Keratinocyte (primary cell): ENCODE results near the gene WDR7. TPM values are rescaled to one million over a fixed set of nuclear protein-coding genes. Genes with fewer than 3 reads are reported as not detected.

Source experiments
- DNase-seq: peaks from one replicate; pipeline ENCODE4 v3.0.0-alpha.2; 2011; ENCODE audit warnings: low read depth, missing footprints, low spot score
- FAIRE-seq: peaks from 2 replicates; lab custom pipeline; 2011; peaks lifted over from hg19 to GRCh38; lab: Jason Lieb, UNC
- H2AFZ ChIP-seq: 2 replicates; pipeline ENCODE4 v1.6.0; 2012; ENCODE audit warnings: low read length, control low read depth, inconsistent platforms; ENCODE audit not compliant: control insufficient read depth
- H3K27ac ChIP-seq: 2 replicates; pipeline ENCODE4 v1.5.1; 2011; ENCODE audit warnings: low read length; ENCODE audit not compliant: control insufficient read depth, insufficient read depth
- H3K27me3 ChIP-seq: 3 replicates; pipeline ENCODE4 v1.6.0; 2011; ENCODE audit warnings: low read length; ENCODE audit not compliant: control insufficient read depth, insufficient read depth; ENCODE audit errors: extremely low read depth
- H3K36me3 ChIP-seq, 2 experiments: 2 replicates in 1 of 2; 3 replicates in 1 of 2; pipeline ENCODE4 v1.5.1; 2011; ENCODE audit warnings: low read length in 2 of 2, mild to moderate bottlenecking in 1 of 2; ENCODE audit not compliant: control insufficient read depth in 2 of 2, insufficient read depth in 2 of 2; ENCODE audit errors: extremely low read depth in 1 of 2
- H3K4me1 ChIP-seq: 3 replicates; pipeline ENCODE4 v1.5.1; 2011; ENCODE audit warnings: low read length; ENCODE audit not compliant: control insufficient read depth, insufficient read depth; ENCODE audit errors: extremely low read depth
- H3K4me2 ChIP-seq: 3 replicates; pipeline ENCODE4 v1.6.0; 2011; ENCODE audit warnings: low read depth, low read length; ENCODE audit not compliant: control insufficient read depth, insufficient read depth; ENCODE audit errors: extremely low read depth
- H3K4me3 ChIP-seq, 3 experiments: fragments of 200-600 bp in 1 of 3; sonication (generic) in 1 of 3; 2 replicates in 2 of 3; 3 replicates in 1 of 3; pipeline ENCODE4 v1.5.1; 2011 to 2016; ENCODE audit warnings: low read length in 3 of 3, mild to moderate bottlenecking in 3 of 3, control low read depth in 2 of 3, inconsistent platforms in 1 of 3, low read depth in 1 of 3, mixed read lengths in 1 of 3, mixed run types in 1 of 3, moderate library complexity in 1 of 3; ENCODE audit not compliant: control insufficient read depth in 2 of 3, insufficient read depth in 2 of 3; ENCODE audit errors: extremely low read depth in 1 of 3
- H3K79me2 ChIP-seq: 2 replicates; pipeline ENCODE4 v1.6.0; 2012; ENCODE audit warnings: low read length; ENCODE audit not compliant: control insufficient read depth, insufficient read depth
- H3K9ac ChIP-seq: 3 replicates; pipeline ENCODE4 v1.6.0; 2011; ENCODE audit warnings: low read length; ENCODE audit not compliant: control insufficient read depth, insufficient read depth; ENCODE audit errors: extremely low read depth
- H3K9me1 ChIP-seq: 3 replicates; pipeline ENCODE4 v1.6.0; 2011; ENCODE audit warnings: low read length; ENCODE audit not compliant: control insufficient read depth, insufficient read depth; ENCODE audit errors: extremely low read depth
- H3K9me3 ChIP-seq: 2 replicates; pipeline ENCODE4 v1.5.1; 2012; ENCODE audit warnings: low read depth, low read length; ENCODE audit not compliant: control insufficient read depth
- H4K20me1 ChIP-seq: 3 replicates; pipeline ENCODE4 v1.6.0; 2011; ENCODE audit warnings: low read length; ENCODE audit not compliant: control insufficient read depth, insufficient read depth; ENCODE audit errors: extremely low read depth
- CTCF ChIP-seq, 3 experiments: IDR thresholded peaks in 1 of 3; conservative IDR thresholded peaks in 1 of 3; optimal IDR thresholded peaks in 1 of 3; 2 replicates in 2 of 3; 3 replicates in 1 of 3; pipeline versions ENCODE3 to v1.5.1; 2011; ENCODE audit warnings: low read length in 3 of 3, mild to moderate bottlenecking in 3 of 3, moderate library complexity in 2 of 3, control low read depth in 1 of 3, inconsistent platforms in 1 of 3; ENCODE audit not compliant: insufficient read depth in 2 of 3; ENCODE audit errors: extremely low read depth in 1 of 3
- EZH2 ChIP-seq: IDR thresholded peaks from one replicate; pipeline ENCODE4 v1.6.1; 2012; ENCODE audit warnings: inconsistent platforms, mild to moderate bottlenecking, low read length, moderate library complexity
- dilution Hi-C: fragments of 300-500 bp; cut with MboI; formaldehyde crosslinking; loops from one replicate; pipeline ENCODE4 v1.7.0; 2020; ENCODE audit warnings: low sequenced_read_pairs; ENCODE audit not compliant: extremely low pct_ligation_motif_present
- polyA plus RNA-seq, 5 experiments: library from polyadenylated mRNA; depleted of rRNA in 3 of 5; stranded (reverse) in 3 of 5; stranded (forward) in 1 of 5; unstranded in 1 of 5; fragments of >200 nt; gene quantifications; 1 replicate in 1 of 5; 2 replicates in 3 of 5; 3 replicates in 1 of 5; pipeline versions ENCODE4 v1.2.1 to v1.2.3, GENCODE V29; 2011 to 2012; ENCODE audit warnings: missing spikeins in 2 of 5, low read depth in 1 of 5, low replicate concordance in 1 of 5

WDR7 gene
- polyA plus RNA-seq, 1 donor (not counting 4 experiments of a cell fraction or from before 2014, with no cell fraction given), result 6.9 TPM

- no peak overlapping the region for H3K4me2 ChIP-seq
- H3K27ac ChIP-seq, result no peak overlapping the region
- no peak for TF ChIP-seq CTCF (optimal IDR thresholded peaks at IDR 0.05 in 1 of 3, IDR thresholded peaks at IDR 0.05 in 1 of 3, conservative IDR thresholded peaks at IDR 0.05 in 1 of 3; ENCODE audit: extremely low read depth in 1 of 3, insufficient read depth in 2 of 3, low read length in 3 of 3)
- TF ChIP-seq EZH2, result no peak
- no peaks in the 10 kb centered on the region for H3K79me2 ChIP-seq
- no peak overlapping the region for H2AFZ ChIP-seq
- H3K9me3 ChIP-seq, result no peaks in the 10 kb centered on the region
- no peaks in the 10 kb centered on the region for H3K36me3 ChIP-seq
- dilution Hi-C loops, result no loop called here
- no peak overlapping the region for H3K4me3 ChIP-seq
- H3K27me3 ChIP-seq, result no peaks in the 10 kb centered on the region
- no peak for DNase-seq
- no peaks in the 10 kb centered on the region for H4K20me1 ChIP-seq
- no peaks in the 10 kb centered on the region for H3K9me1 ChIP-seq
- no peaks in the 10 kb centered on the region for H3K4me1 ChIP-seq
- no peak overlapping the region for H3K9ac ChIP-seq
- FAIRE-seq, result no peak
These were observed 202.8 kb downstream of the WDR7 start for GRCh38 chr18:56853961-56854360.

- H3K27me3 ChIP-seq, result no peaks in the 10 kb centered on the region
- H3K27ac ChIP-seq, result no peak overlapping the region
- H2AFZ ChIP-seq, result no peak overlapping the region
- H3K79me2 ChIP-seq, result no peaks in the 10 kb centered on the region
- no peak overlapping the region for H3K4me3 ChIP-seq
- FAIRE-seq (no peak), DNase-seq (no peak)
- H3K9ac ChIP-seq, result no peak overlapping the region
- H3K36me3 ChIP-seq, result no peaks in the 10 kb centered on the region
- no peaks in the 10 kb centered on the region for H4K20me1 ChIP-seq
- no peaks in the 10 kb centered on the region for H3K4me1 ChIP-seq
- dilution Hi-C loops, result no loop called here
- no peak overlapping the region for H3K4me2 ChIP-seq
- H3K9me3 ChIP-seq, result no peaks in the 10 kb centered on the region
- TF ChIP-seq CTCF (optimal IDR thresholded peaks at IDR 0.05 in 1 of 3, IDR thresholded peaks at IDR 0.05 in 1 of 3, conservative IDR thresholded peaks at IDR 0.05 in 1 of 3; ENCODE audit: extremely low read depth in 1 of 3, insufficient read depth in 2 of 3, low read length in 3 of 3) (no peak), EZH2 (no peak)
- H3K9me1 ChIP-seq, result no peaks in the 10 kb centered on the region
These were observed 210.1 kb downstream of the WDR7 start for GRCh38 chr18:56861244-56861643.
